Hematopoietic multipotent progenitor cell treated with erythropoietin and hydrocortisone succinate and interleukin-3 and kit ligand, for 4 days (in vitro differentiated cells): ENCODE results near the gene BEX5.
"Not testable (repeated sequence)": the region's sequence is repeated elsewhere in the genome, so short reads cannot be mapped to it uniquely, and the experiment has no call there.

Experiments
- DNase-seq: peaks from one replicate; pipeline ENCODE4 v3.0.0-alpha.2; 2015

The BEX5 gene

GRCh38 chrX:102155806-102156179 lies at the start of gene BEX5:
TSS of gene BEX5 (minus strand) at chrX:102155977. CDS start at chrX:102154265, 1,712 bp downstream.
- DNase-seq = peak; percentile 61

GRCh38 chrX:102185967-102186720 lies 30.4 kb upstream of the BEX5 start:
- no peak for DNase-seq

- peak; percentile 2 for DNase-seq
Observed at GRCh38 chrX:102154900-102155805, 624 bp downstream of the BEX5 start.

GRCh38 chrX:102154218-102154860 lies 1.4 kb downstream of the BEX5 start:
- no peak for DNase-seq

- not testable (repeated sequence) for DNase-seq
Observed at GRCh38 chrX:102142274-102142673, 13.5 kb downstream of the BEX5 start, which contains the start of gene TCEAL6. TSS of gene TCEAL6 (minus strand) at chrX:102142481.

- not testable (repeated sequence) for DNase-seq
Observed at GRCh38 chrX:102141631-102142030, 14.1 kb downstream of the BEX5 start.

GRCh38 chrX:102140876-102141275 lies 14.9 kb downstream of the BEX5 start:
- not testable (repeated sequence) for DNase-seq

GRCh38 chrX:102138064-102138463 lies 17.7 kb downstream of the BEX5 start:
- peak; percentile 3 for DNase-seq

GRCh38 chrX:102129473-102129872 lies 26.3 kb downstream of the BEX5 start:
- DNase-seq = peak; percentile 20

GRCh38 chrX:102126863-102127262 lies 28.9 kb downstream of the BEX5 start:
- no peak for DNase-seq

GRCh38 chrX:102126080-102126818 lies 29.5 kb downstream of the BEX5 start:
- not testable (repeated sequence) for DNase-seq

- DNase-seq = peak; percentile 0
Observed at GRCh38 chrX:102125436-102125835, 30.3 kb downstream of the BEX5 start, which contains the start of gene TCEAL2. TSS of gene TCEAL2 (plus strand) at chrX:102125679. CDS start at chrX:102126831, 1,152 bp downstream.

- not testable (repeated sequence) for DNase-seq
Observed at GRCh38 chrX:102125014-102125413, 30.8 kb downstream of the BEX5 start.

- DNase-seq = no peak
Observed at GRCh38 chrX:102115748-102116147, 40.0 kb downstream of the BEX5 start.

GRCh38 chrX:102113367-102113766 lies 42.4 kb downstream of the BEX5 start:
- DNase-seq = no peak
